GM20431 (cell line): ENCODE data around the gene DARS1.
"Not testable (repeated sequence)": the region's sequence is repeated elsewhere in the genome, so short reads cannot be mapped to it uniquely, and the experiment has no call there.

Experiments used
- in situ Hi-C: fragments of 300-500 bp; cut with MseI, MboI; formaldehyde crosslinking; loops from one replicate; pipeline ENCODE4 v1.15.0; 2020; ENCODE audit warnings: low sequenced_read_pairs; ENCODE audit not compliant: unreplicated experiment

DARS1 gene

DNA sequence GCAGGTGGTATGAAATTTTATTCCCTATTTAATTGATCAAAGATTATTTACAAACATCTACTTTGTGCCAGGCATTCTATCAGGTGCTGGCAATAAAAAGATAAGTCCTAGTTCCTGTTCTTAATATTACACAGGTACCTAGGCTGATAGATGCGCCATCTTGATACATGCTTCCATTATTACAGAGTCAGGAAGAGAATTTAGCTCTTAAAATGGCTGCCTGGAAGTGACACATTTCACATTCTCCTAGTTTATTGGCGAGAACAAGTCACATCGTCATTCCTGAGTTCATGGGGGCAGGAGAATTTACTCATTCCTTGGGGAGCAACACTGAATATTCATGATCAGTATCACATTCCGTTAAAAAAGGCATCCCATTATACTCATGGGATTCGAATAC lies 1.1 kb upstream of the DARS1 start:
- in situ Hi-C loops, result no loop called here

DNA sequence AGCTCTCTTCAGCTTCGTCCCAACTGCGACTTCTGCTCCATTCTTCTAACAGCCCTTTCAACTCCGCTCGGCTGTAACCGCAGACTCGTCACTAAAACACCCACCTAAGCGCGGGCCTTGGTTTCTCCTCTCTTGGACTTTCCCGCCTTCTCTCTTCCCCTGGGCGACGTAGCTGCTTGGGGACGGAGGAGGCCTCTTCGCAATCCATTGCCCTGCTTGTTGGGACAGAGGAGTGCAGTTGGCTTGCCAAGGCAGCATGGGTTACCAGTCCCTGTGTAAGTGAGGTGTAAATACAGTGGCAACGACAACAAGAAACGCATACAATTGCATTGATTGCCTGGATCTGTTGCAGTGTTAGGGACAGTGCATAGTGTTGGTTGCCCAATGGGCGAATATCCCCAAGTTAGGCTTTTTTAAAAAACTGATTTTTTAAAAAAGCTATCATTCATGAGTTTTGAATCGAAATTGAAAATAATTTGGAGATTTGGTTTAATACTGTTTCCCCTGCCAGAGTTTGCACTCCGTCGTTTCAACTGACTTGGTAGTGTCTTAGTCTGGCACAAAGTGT lies 484 bp upstream of the DARS1 start:
- in situ Hi-C loops, result no loop called here

DNA sequence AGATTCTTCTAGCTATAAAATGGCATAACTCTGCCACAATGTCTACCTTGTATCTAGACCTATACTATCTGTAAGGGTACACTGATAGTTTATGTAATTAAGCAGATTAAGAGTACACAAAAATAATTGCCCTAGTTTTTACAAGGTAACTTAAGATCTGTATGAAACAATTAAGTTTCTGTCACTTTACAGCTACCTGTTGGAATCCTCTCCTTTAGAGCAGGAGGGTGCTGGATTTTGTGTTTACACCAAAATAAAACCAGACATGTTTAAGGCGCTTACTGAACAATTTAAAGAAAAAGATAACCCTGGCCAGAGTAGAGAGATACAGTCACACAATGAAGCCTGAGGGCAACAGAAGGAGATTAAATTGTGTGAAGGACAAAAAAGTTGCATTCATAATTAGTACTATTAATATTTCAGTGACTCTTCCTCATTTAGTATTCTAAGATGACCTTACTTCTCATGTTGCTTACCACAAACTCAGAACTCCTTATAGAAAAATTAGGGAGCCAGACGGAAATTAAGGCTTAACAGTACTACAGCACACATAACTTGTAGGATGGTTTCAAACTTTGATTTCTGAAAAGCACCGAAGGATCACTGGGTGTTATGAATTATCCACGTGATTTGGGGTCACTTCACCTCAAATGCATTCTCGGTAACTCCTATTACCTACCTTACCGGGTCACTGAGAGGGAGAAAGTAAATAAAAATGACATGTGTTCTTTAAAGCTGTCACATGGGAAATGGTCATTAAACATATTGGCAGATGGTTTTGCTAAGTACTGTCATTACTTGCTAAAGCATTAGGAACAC lies 1.0 kb downstream of the DARS1 start:
- in situ Hi-C loops, result no loop called here

DNA sequence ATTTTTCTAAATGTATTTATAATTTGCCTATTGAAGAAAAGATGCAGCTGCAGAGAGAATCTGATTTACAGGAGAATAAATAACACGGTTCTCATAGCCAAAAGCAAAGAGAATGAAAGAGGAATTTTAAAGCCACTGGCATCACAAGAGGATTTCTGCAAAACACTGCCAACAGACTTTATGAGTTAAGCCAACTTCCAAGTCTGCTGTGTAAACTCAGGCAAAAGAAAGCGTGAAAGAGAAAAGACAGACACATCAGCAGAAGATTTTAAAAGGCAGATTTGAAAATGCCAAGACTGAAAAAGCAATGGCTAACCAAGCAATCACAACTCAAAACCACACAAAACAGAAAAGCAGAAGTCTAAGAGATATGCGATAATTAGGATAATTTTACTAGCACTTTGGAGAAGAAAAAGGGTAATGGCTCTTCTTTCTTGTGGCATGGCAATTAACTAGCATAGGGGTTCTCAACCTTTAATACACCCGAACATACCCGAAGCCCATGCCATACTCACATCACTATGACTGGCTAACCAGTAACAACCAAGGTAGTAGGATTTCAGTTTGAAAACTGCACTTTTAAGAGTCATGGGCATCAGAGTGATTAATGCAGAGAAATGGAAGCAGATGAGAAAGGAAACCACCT lies 4.9 kb downstream of the DARS1 start:
- in situ Hi-C loops, result no loop called here

DNA sequence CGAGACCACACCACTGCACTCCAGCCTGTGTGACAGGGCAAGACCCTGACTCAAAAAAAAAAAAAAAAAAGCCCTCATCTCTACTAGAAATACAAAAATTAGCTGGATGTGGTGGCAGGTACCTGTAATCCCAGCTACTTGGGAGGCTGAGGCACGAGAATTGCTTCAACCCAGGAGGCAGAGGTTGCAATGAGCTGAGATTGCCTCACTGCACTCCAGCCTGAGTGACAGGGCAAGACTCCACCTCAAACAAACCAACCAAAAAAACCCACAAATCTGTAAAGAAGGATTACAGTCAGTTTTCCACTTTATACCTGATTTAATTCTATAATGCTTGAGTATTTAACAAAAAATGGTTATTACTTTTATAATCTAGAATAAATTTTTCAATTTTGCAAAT lies 9.7 kb downstream of the DARS1 start:
- in situ Hi-C loops, result no loop called here

DNA sequence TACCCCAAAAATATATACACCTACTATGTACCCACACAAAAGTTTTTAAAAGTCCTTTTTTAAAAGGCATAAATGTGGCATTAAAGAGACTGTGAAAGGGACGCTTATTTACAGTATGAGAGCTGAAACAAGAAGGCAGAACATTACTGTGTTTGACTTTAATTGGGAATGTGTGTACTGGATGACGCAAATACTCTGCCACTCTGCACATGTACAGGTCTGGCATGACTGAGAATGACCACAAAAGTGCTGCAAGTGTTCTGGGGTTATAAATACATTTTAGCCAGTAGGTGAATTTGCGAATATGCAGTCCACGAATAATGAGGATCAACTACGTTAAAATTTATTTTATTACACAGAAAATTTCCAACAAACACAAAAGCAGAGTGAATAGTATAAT lies 11.4 kb downstream of the DARS1 start:
- in situ Hi-C loops, result no loop called here

DNA sequence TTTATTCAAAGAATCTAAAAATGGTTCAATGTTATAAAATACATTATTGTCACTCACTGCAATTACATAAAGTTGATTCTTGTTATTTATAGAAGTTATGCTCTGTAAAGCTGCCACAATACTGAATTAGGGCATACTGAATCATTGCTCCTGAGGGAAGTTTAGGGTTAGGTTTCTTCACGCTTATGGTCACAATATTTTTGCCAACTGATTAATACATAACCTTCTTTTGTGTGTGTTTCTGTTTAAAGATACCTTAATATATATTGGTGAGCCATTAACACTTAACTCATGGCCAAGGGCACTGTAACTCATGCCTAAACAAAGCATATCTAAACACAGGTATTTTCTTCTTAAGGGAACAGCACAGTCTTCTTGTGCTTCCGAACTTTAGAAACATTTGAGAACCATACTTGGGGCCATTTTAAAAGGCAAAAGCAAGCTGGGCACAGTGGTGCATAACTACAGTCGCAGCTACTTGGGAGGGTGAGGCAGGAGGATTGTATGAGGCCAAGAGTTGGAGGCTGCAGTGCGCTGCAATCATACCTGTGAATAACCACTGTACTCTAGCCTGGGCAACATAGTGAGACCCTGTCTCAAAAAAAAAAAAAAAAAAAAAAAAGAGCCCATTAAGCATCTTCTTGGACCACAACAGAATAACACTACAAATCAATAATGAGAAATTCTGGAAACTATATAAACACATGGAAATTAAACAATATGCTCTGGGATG lies 15.6 kb downstream of the DARS1 start:
- in situ Hi-C loops, result no loop called here

DNA sequence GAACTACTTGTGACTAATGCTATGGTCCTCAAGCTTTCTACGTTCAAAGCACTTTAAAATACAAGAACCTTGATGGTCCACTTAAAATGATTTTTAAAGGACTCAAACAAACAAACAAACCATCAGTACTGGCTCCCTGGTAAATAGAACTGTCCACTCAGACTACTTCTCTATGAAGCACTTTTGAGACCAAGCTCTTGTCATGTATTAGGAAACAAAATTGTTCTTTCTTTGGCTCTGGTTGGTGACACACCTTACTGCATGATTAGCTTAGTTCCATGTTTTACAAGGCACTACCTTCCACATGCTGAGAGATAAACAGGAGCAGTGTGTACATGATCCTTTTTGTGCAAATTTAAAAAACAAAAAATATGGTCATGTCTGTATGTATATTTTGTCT lies 19.7 kb downstream of the DARS1 start:
- in situ Hi-C loops, result no loop called here

DNA sequence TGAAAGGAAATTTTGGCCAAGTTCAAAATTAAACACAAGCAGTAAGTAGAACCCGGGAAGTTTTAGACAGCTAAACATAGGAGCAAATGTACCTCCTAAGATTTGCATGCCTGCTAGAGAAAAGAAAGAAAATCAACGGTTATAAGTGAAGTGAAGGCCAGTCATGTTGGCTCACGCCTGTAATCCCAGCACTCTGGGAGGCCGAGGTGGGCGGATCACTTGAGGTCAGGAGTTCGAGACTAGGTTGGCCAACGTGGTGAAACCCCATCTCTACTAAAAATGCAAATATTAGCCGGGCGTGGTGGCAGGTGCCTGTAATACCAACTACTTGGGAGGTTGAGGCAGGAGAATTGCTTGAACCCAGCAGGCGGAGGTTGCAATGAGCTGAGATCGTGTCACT lies 21.0 kb downstream of the DARS1 start:
- in situ Hi-C loops, result not testable (repeated sequence)

DNA sequence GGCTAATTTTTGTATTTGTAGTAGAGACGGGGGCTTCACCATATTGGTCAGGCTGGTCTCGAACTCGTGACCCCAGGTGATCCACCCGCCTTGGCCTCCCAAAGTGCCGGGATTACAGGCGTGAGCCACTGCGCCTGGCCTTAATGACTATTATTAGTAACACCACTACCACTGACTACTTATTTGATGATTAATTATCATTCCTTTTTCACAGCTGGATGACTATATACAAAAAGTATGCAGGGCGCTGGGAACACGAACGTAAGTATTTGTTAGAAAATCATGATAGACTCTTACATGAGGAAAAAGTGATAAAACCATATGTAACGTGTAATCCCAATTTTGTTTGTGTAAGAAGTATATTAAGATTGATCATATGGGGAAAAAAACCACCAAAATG lies 21.6 kb downstream of the DARS1 start:
- in situ Hi-C loops, result no loop called here

DNA sequence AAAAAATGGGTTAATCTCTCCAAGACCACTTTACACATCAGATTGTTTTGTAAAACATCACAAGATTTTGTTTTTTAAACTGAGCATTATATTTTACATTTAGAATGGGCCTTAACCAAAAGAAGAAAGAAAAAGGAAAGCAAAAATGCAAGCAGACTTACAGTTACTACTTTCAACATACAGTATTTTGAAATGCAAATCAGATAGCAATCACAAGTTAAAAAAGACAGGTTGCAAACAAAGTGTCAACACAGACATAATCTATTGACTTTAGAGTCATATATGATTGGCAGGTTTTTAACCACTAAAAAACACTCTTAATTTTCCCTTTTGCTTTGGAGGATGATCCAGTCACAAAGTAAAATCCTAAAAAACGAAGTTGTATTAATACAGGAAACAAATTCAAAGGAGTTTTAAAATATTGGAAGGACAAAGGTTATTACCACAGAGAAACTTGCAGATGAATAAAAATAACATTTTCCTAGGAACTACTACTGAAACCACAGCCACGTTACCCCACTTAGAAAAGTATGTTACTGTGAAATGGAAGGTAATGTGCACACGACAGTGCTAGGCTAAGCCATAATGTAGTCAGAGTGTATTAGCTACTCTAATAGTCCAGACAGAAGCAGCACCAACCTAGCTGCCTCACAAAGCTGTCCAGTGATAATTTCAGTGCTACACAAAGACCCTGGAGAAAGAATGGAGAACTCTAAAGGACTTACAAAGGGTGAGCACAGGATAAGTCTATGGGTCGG lies 22.9 kb downstream of the DARS1 start:
- in situ Hi-C loops, result no loop called here

DNA sequence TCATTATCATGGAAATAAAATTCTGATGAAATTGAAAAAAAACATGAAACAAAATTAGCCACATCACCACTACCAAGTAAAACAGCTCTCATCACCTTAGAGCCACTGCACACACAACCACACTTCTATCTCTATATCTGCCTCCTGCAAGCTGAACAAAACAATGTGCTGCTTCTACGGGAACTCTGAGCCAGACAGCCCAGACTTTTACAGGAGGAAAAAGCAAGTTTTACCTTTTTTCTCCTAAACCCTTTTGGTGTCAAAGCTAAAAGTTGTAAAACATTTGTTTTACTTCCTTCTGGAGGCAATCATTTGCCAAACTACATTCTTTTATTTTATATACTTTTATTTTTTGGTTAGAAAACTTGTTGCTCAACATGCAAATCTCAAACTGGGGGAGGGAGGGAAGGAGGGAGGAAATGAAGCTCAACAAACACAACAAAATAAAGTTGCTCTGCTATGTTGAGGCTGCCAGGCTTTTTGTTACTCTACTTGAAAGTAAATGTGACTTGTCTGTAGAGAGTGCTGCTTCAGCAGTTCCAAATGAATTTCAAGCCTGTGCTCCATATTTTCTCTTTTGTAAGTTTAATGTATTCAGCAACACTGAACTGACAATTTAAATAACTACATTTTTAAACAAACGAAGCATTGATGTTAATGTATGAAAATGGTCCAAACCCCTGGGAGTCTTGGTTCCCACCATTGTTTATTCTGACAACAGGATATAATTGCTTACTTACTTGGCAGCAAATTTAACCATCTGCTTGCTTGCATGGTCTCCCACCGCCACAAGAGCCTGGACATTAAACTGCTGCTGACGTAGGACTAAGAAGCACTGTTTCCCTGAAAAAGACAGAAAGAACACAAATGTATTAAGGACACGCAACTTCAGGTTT lies 24.5 kb downstream of the DARS1 start:
- in situ Hi-C loops, result no loop called here

DNA sequence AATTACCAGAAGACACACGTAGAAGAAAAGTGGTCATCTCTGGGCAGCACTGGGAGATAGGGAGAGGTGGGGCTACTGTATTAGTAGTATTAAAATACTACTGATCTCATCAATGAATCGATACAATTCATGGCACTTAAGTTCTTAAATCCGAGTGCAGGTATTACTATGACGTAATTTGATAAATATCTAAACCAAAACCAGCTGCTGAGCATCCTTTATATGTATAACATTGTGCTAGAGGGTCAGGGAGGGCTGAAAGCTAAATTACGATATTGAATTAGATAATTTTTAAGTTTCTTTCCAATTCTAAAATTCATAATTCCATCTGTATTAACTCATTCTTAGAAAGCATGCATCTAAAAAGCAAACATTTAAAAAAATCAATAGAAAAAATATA lies 25.3 kb downstream of the DARS1 start:
- in situ Hi-C loops, result no loop called here

DNA sequence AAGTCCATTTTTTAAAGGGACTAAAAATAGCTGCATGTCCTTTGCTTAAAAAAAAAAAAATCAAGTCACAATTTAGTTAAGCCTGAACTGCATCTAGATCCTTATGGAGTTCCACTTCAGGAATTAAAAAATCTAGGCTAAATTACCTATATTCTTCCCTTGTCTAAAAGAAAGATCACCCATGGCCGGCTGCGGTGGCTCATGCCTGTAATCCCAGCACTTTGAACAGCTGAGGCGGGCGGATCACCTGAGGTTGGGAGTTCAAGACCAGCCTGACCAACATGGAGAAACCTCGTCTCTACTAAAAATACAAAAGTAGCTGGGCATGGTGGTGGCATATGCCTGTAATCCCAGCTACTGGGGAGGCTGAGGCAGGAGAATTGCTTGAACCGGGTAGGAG lies 26.5 kb downstream of the DARS1 start:
- in situ Hi-C loops, result not testable (repeated sequence)

DNA sequence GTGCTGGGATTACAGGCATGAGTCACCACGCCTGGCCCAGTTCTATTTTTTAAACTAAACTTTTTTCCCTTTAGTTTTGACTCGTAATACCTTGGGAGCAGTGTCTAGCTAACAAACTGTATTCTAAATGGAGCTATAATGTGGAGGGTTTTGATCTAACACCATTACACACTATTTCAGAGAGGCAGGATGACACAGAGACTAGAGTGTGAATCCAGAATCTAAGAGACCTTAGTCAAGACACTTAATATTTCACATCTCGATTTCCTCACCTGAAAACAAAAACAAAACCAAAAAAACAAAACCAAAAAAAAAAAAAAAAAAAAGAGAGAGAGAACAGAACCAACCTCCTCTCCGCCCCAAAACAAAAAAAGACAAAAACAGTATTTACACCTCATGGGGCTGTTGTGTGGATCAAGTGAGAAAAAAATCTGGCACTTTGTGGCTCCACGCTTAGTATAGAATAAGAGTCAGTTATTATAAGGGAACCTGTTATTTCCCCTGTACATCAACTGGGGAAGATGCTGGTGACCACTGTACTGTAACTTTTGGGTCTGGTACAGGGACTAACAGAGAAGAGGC lies 31.3 kb downstream of the DARS1 start:
- in situ Hi-C loops, result no loop called here

DNA sequence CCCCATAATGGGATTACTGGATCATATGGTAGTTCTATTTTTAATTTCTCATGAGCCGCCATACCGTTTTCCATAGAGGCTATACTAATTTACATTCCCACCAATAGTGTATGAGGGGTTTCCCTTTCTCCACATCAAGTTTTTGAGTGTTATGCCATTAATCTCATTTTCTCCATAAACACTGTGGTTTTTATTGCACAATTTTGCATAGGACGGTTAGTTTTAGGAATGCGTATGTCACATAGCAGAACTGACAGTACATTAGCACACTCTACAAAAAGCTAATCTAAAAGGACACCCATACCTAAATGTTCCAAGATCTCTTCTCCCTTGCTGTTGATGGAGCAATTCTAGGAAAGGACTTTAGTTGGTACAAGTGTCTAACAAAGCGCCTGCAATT lies 32.5 kb downstream of the DARS1 start:
- in situ Hi-C loops, result no loop called here

DNA sequence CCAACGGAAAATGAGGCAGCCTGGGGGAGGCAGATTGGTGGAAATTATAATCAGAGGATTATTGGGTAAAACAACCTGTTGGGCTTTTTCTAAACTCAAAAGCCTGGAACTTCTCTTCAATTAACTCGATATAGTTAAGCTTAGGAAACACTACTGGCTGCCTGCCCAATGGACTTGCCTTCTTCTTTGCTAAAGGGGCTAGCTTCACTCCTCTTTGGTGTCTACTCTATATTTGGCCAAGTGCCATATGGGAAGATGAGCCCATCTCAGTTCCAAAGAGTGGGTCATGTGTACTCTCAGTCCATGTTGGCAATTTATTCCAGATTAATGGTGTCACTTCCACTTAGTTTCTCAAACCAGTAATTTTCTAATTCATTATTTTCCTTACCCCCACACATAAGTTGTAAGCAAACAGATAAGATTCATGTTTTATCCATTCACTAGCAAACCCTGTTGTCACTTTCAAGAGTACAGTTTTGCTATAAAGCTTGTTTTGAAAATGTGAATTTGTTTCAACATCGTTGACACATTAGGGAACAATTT lies 34.3 kb downstream of the DARS1 start:
- in situ Hi-C loops, result no loop called here

DNA sequence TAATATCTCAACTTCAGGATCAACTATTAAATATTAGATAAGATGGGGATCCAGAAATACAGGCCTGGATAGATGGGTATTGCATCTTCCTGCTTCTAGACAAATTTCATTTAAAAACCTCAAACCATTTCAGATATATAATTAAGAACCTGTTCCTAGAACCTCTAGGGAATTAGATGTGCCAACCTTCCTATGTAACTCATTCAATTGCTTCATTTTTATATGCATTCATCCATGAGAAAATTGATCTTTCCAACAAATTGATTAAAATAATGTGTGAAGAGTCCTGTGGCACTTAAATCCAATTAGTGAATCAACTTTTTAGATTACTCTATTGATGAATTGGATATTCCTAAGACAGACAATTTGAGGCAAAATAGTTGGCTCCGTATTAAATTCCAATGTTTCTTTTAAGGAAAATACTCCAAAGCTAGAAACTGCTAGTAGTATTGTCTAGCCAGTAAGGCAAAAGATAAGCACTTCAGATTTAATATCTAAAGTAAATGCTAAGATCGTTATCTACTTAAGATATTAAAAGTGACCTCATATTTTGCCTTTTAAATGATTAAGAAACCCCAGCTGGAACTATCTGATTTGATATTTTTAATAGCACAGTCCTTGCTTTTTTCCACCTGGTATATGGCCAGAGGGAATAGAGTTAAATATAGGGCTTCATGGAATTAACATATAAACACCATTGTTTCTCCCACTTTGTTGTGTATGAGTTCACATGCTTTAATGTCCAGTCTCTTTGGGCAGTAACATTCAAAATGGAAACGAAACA lies 35.8 kb downstream of the DARS1 start:
- in situ Hi-C loops, result no loop called here
